ENCODE measurements around the gene SELL. TPM values are rescaled to one million over a fixed set of nuclear protein-coding genes. Genes with fewer than 3 reads are reported as not detected.
"Not testable (repeated sequence)": the region's sequence is repeated elsewhere in the genome, so short reads cannot be mapped to it uniquely, and the experiment has no call there.

Gene SELL
- total and polyA plus RNA-seq, 5 donors, result 0.61 to 3.8 (median 1.2) TPM

DNA sequence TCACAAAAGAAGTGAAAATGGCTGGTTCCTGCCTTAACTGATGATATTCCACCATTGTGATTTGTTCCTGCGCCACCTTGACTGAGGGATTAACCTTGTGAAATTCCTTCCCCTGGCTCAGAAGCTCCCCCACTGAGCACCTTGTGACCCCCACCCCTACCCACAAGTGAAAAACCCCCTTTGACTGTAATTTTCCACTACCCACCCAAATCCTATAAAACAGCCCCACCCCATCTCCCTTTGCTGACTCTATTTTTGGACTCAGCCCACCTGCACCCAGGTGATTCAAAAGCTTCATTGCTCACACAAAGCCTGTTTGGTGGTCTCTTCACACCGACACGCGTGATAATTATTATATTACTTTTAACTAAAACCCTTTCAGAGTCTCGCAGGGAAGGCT lies 23.0 kb downstream of the SELL start:
- H3K9me3 ChIP-seq (ENCODE audit: control insufficient read depth, low read length); H3K4me1 ChIP-seq (ENCODE audit: control insufficient read depth, insufficient read depth, low read length); H3K27ac ChIP-seq (ENCODE audit: low read length); H3K27me3 ChIP-seq (ENCODE audit: control insufficient read depth, insufficient read depth); ATAC-seq; H3K4me3 ChIP-seq (ENCODE audit: low read length); DNase-seq; intact Hi-C loops (cut with DNase I): not testable (repeated sequence)
- 98% methylated on average over 5 of the region's 5 CpGs for WGBS

DNA sequence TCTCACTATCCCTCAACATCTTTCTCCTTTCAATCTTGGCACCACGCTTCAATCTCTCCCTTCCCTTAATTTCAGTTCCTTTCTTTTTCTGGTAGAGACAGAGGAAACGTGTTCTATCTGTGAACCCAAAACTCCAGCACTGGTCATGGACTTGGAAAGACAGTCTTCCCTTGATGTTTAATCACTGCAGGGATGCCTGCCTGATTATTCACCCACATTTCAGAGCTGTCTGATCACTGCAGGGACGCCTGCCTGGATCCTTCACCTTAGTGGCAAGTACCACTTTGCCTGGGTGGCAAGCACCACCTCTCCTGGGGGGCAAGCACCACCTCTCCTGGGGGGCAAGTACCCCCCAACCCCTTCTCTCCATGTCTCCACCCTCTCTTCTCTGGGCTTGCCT lies 27.8 kb downstream of the SELL start:
- H3K4me3 ChIP-seq (ENCODE audit: low read length), result no peak overlapping the region
- no peak overlapping the region for H3K27ac ChIP-seq (ENCODE audit: low read length)
- intact Hi-C loops (cut with DNase I), result no loop called here
- DNase-seq, result no peak
- H3K27me3 ChIP-seq (ENCODE audit: control insufficient read depth, insufficient read depth), result no peaks in the 10 kb centered on the region
- no peaks in the 10 kb centered on the region for H3K9me3 ChIP-seq (ENCODE audit: control insufficient read depth, low read length)
- no peak for ATAC-seq
- WGBS, result 73% methylated on average over 3 of the region's 3 CpGs
- H3K4me1 ChIP-seq (ENCODE audit: control insufficient read depth, insufficient read depth, low read length), result no peaks in the 10 kb centered on the region

DNA sequence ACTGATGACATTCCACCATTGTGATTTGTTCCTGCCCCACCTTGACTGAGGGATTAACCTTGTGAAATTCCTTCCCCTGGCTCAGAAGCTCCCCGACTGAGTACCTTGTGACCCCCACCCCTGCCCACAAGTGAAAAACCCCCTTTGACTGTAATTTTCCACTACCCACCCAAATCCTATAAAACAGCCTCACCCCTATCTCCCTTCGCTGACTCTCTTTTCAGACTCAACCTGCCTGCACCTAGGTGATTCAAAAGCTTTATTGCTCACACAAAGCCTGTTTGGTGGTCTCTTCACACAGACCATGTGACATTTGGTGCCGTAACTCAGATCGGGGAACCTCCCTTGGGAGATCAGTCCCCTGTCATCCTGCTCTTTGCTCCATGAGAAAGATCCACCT lies 28.3 kb downstream of the SELL start:
- H3K27ac ChIP-seq (ENCODE audit: low read length); H3K9me3 ChIP-seq (ENCODE audit: control insufficient read depth, low read length); intact Hi-C loops (cut with DNase I); DNase-seq; ATAC-seq; H3K27me3 ChIP-seq (ENCODE audit: control insufficient read depth, insufficient read depth); H3K4me1 ChIP-seq (ENCODE audit: control insufficient read depth, insufficient read depth, low read length); H3K4me3 ChIP-seq (ENCODE audit: low read length): not testable (repeated sequence)
- WGBS, result 81% methylated on average over 4 of the region's 4 CpGs

DNA sequence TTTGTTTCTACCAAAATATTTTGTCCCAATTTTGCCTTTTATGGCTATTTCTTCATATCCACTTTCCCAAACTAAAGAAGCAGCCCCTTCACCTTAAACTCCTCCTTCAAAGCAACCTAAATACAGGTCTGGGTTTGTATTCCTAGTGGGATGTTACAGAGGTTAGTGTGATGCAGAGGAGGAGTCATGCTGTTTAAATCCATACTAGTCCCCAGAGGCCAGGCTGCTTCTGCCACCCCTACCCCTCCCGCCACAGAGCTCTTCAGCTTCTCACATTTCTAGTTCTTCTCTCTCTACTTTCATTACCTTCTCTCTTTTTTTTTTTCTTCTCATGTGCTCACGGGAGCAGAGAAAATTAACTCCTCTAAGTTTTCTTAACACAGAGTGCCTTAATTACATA lies 29.3 kb downstream of the SELL start:
- intact Hi-C loops (cut with DNase I), result no loop called here
- WGBS, result 32% methylated on average over 2 of the region's 2 CpGs
- DNase-seq, result no peak
- H3K4me3 ChIP-seq (ENCODE audit: low read length), result no peak overlapping the region
- H3K9me3 ChIP-seq (ENCODE audit: control insufficient read depth, low read length), result no peaks in the 10 kb centered on the region
- no peak for ATAC-seq
- H3K4me1 ChIP-seq (ENCODE audit: control insufficient read depth, insufficient read depth, low read length), result no peaks in the 10 kb centered on the region
- H3K27ac ChIP-seq (ENCODE audit: low read length), result no peak overlapping the region
- no peaks in the 10 kb centered on the region for H3K27me3 ChIP-seq (ENCODE audit: control insufficient read depth, insufficient read depth)

DNA sequence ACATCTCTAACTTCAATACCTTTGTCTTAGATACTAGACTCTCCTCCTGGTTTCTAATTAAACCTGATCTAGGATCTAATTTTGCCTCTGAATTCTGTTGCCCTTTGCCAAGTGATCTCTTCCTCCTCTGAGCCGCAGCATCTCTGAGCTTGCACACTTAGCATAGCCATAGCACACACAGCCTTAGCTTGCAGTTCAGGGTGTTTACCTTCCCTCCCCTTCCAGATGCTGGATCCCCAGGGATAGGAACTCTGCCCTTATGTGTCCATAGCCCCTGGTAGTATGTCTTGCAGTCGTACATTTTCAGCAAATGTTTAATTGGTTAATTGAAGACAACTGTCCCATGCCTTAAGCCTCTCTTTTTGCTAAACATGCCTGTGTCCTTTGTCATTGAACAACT lies 30.3 kb downstream of the SELL start:
- intact Hi-C loops (cut with DNase I), result no loop called here
- Histone ChIP-seq H3K4me1 (ENCODE audit: control insufficient read depth, insufficient read depth, low read length) (no peaks in the 10 kb centered on the region), H3K4me3 (ENCODE audit: low read length) (no peak overlapping the region), H3K9me3 (ENCODE audit: control insufficient read depth, low read length) (no peaks in the 10 kb centered on the region), H3K27ac (ENCODE audit: low read length) (no peak overlapping the region), H3K27me3 (ENCODE audit: control insufficient read depth, insufficient read depth) (no peaks in the 10 kb centered on the region)
- DNase-seq (no peak), ATAC-seq (no peak)
- 60% methylated on average over 2 of the region's 2 CpGs for WGBS

DNA sequence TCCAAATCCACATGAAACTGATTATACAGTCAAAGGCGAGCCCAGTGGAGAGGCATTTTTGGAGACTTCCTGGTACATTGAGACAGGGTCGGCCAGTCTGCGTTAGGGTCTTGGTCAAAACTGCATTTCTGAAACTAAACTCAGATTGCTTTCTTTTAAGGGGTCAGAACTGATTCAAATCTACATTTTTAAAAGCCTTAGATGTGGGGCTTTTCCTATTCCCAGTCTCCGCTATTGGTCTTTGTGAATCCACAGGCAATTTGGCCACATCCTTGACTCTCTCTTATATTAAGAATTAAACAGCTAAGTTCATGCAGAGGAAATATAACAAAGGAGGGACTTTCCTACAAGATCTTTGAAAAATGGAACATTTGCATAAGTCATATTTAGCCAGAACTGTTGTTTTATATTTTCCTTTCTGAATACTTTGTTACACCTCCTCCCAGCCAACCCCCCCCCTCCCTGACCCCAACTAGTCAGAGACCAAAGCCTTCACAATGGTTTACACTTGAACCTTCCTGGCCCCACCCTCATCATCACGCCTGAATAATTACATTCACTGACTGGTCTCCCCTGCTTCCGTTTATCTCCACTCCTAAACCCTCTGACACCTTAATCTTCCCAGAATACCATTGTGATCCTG lies 30.9 kb downstream of the SELL start:
- DNase-seq, result no peak
- peak in 1 of 2 donors; percentile 59 for ATAC-seq
- intact Hi-C loops (cut with DNase I), result no loop called here
- Histone ChIP-seq H3K4me1 (ENCODE audit: control insufficient read depth, insufficient read depth, low read length) (no peaks in the 10 kb centered on the region), H3K4me3 (ENCODE audit: low read length) (no peak overlapping the region), H3K27me3 (ENCODE audit: control insufficient read depth, insufficient read depth) (no peaks in the 10 kb centered on the region), H3K27ac (ENCODE audit: low read length) (no peak overlapping the region), H3K9me3 (ENCODE audit: control insufficient read depth, low read length) (no peaks in the 10 kb centered on the region)
- WGBS, result 65% methylated on average over 6 of the region's 6 CpGs

DNA sequence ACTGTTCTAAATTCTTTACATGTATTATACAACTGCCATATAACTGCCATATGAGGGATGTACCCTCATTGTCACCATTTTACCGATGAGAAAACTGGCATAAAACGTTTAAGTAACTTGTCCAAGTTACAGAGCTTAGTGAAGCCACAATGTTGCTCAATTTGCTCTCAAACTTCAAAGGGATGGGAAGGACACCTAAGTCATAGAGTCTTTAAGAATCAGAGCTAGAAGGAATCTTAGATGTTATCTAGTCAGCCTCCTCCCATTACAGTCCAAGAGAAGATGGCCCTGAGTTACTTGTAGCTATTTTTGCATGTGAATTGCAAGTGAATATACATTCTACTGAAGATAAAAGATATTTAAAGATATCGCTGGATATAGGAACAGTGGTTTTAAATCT lies 31.7 kb downstream of the SELL start:
- ATAC-seq, result no peak
- DNase-seq, result no peak
- WGBS, result 74% methylated on average over 3 of the region's 3 CpGs
- Histone ChIP-seq H3K27ac (ENCODE audit: low read length) (no peak overlapping the region), H3K27me3 (ENCODE audit: control insufficient read depth, insufficient read depth) (no peaks in the 10 kb centered on the region), H3K9me3 (ENCODE audit: control insufficient read depth, low read length) (no peaks in the 10 kb centered on the region), H3K4me3 (ENCODE audit: low read length) (no peak overlapping the region), H3K4me1 (ENCODE audit: control insufficient read depth, insufficient read depth, low read length) (no peaks in the 10 kb centered on the region)
- intact Hi-C loops (cut with DNase I), result no loop called here

DNA sequence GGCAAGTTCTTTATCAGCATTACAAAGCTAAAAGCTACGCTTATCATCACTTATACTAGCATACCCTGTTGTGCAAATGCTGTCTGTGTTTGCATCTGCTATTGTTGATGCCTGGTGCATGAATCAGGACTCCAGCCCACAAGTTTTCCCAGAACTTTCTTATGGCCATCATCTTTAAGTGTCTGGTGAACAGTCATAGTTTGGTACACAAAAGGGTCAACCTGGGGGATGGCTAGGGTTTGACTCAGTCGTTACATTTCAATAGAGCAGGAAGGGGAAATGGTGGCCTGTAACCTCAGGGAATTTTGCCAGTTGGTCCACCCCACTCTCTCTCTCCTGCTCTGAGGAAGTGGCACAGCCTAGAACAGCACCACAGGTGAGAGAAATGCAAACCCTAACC lies 35.4 kb downstream of the SELL start:
- no peaks in the 10 kb centered on the region for H3K27me3 ChIP-seq (ENCODE audit: control insufficient read depth, insufficient read depth)
- H3K9me3 ChIP-seq (ENCODE audit: control insufficient read depth, low read length), result no peaks in the 10 kb centered on the region
- H3K27ac ChIP-seq (ENCODE audit: low read length), result no peak overlapping the region
- peak; percentile 51 to 74 for ATAC-seq
- no peaks in the 10 kb centered on the region for H3K4me1 ChIP-seq (ENCODE audit: control insufficient read depth, insufficient read depth, low read length)
- intact Hi-C loops (cut with DNase I), result no loop called here
- DNase-seq, result no peak
- 12% methylated on average over 2 of the region's 2 CpGs for WGBS
- no peak overlapping the region for H3K4me3 ChIP-seq (ENCODE audit: low read length)

DNA sequence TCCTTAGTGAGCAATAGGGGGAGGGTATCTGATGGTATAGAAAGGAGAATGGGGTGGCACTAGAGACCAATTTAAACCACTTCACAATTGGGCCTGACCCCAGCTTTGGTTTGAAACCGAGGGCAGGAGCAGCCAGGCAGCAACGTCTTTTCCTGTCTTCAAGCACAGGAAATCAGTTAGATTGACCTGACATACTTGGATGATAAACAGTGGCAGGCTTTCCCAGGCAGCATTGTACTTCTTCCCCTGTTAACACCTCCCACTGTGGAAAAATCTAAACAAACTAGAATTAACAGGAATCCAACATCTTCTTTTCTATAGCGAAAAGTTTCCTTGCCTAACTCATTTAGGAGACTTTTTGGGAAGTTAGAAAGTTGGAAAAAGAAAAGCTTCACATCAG lies 40.6 kb downstream of the SELL start:
- DNase-seq (no peak), ATAC-seq (peak; percentile 56 to 91)
- H3K27me3 ChIP-seq (ENCODE audit: control insufficient read depth, insufficient read depth), result no peaks in the 10 kb centered on the region
- intact Hi-C loops (cut with DNase I), result no loop called here
- H3K27ac ChIP-seq (ENCODE audit: low read length), result no peak overlapping the region
- H3K9me3 ChIP-seq (ENCODE audit: control insufficient read depth, low read length), result no peaks in the 10 kb centered on the region
- H3K4me3 ChIP-seq (ENCODE audit: low read length), result no peak overlapping the region
- 19% methylated on average over 3 of the region's 3 CpGs for WGBS
- H3K4me1 ChIP-seq (ENCODE audit: control insufficient read depth, insufficient read depth, low read length), result no peaks in the 10 kb centered on the region

DNA sequence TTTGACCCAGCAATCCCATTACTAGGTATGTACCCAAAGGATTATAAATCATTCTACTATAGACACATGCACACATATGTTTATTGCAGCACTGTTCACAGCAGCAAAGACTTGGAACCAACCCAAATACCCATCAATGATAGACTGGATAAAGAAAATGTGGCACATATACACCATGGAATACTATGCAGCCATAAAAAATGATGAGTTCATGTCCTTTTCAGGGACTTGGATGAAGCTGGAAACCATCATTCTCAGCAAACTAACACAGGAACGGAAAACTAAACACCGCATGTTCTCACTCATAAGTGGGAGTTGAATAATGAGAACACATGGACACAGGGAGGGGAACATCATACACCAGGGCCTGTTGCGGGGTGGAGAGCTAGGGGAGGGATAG lies 41.2 kb downstream of the SELL start:
- H3K4me3 ChIP-seq (ENCODE audit: low read length); DNase-seq; H3K4me1 ChIP-seq (ENCODE audit: control insufficient read depth, insufficient read depth, low read length); ATAC-seq; H3K27ac ChIP-seq (ENCODE audit: low read length); H3K27me3 ChIP-seq (ENCODE audit: control insufficient read depth, insufficient read depth); H3K9me3 ChIP-seq (ENCODE audit: control insufficient read depth, low read length); intact Hi-C loops (cut with DNase I): not testable (repeated sequence)
- 94% methylated on average over 3 of the region's 3 CpGs for WGBS

DNA sequence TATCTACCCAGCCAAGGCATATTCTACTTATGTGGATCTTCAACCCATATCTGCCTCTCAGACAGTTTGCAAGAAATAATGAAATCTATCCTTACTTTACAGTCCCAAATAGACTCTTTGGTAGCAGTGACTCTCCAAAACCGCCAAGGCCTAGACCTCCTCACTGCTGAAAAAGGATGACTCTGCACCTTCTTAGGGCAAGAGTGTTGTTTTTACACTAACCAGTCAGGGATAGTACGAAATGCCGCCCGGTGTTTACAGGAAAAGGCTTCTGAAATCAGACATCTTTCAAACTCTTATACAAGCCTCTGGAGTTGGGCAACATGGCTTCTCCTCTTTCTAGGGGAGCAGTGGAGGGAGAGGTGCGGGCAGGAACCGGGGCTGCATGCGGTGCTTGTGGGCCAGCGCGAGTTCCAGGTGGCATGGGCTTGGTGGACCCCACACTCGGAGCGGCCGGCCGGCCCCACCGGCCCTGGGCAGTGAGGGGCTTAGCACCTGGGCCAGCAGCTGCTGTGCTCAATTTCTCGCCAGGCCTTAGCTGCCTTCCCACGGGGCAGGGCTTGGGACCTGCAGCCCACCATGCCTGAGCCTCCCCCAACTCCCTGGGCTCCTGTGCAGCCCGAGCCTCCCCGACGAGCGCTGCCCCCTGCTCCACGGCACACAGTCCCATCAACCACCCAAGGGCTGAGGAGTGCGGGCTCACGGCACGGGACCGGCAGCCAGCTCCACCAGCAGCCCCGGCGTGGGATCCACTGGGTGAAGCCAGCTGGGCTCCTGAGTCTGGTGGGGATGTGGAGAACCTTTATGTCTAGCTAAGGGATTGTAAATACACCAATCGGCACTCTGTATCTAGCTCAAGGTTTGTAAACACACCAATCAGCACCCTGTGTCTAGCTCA lies 43.5 kb downstream of the SELL start:
- H3K27ac ChIP-seq (ENCODE audit: low read length); H3K27me3 ChIP-seq (ENCODE audit: control insufficient read depth, insufficient read depth); DNase-seq; H3K9me3 ChIP-seq (ENCODE audit: control insufficient read depth, low read length); H3K4me1 ChIP-seq (ENCODE audit: control insufficient read depth, insufficient read depth, low read length); H3K4me3 ChIP-seq (ENCODE audit: low read length); ATAC-seq; intact Hi-C loops (cut with DNase I): not testable (repeated sequence)
- 94% methylated on average over 26 of the region's 28 CpGs for WGBS

All from right cardiac atrium (tissue), 5 donors.